ENCODE measurements around the gene PAX7. TPM values are rescaled to one million over a fixed set of nuclear protein-coding genes. Genes with fewer than 3 reads are reported as not detected.

PAX7 gene
- total RNA-seq, 4 donors from 2014 or later: not detected

DNA sequence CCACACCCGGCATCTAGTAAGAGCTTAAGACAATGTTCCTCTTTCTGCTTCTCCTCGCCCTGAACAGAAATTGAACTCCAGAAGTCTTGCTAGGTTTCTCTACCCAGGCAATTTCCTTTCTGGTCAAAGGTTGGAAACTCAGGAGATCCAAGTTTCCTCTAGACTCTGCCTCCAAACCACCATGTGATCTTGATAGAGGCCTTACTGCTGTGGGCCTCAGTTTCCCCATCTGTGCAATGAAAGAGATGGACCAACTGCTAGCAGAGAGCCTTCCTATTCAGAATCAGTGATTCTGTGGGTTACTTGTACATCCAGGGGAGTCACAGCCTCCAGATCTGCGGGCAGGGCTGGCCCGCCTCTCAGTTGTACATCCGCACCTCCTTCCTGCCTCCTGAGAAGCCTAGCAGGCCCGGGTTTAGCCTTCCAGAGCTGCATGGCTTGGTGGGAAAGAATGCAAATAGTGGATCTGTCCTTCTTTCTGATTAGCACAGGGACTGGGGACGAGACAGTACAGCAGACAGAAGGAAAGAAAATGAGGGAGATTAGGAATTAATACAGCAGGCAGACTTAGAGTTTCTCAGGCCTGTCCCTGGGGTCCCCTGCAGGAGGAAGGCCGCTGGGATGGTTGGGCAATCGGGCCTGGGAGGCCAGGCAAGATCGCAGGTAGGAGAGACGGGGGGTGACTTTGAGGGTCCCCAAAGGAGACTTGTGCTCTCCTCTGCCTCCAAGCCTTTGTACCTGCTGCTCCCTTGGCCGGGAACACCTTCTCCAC is 83.9 kb downstream of the PAX7 start:
- Histone ChIP-seq H3K4me1 (peaks cover 0 to 15% (median 10%) of the 10 kb centered on the region in 4 donors), H3K4me3 (no peak overlapping the region), H3K27me3 (peaks cover 0 to 89% (median 28%) of the 10 kb centered on the region in 4 donors), H3K9me3 (no peaks in the 10 kb centered on the region), H3K27ac (replicated peaks in 1 of 4) (no peak overlapping the region), H3K36me3 (no peaks in the 10 kb centered on the region)
- DNase-seq (ENCODE audit: extremely low spot score): no peak
- WGBS: 77% methylated on average over 12 of the region's 12 CpGs
- TF ChIP-seq POLR2AphosphoS5 (IDR thresholded peaks at IDR 0.05): no peak
- TF ChIP-seq, protein P1, sequence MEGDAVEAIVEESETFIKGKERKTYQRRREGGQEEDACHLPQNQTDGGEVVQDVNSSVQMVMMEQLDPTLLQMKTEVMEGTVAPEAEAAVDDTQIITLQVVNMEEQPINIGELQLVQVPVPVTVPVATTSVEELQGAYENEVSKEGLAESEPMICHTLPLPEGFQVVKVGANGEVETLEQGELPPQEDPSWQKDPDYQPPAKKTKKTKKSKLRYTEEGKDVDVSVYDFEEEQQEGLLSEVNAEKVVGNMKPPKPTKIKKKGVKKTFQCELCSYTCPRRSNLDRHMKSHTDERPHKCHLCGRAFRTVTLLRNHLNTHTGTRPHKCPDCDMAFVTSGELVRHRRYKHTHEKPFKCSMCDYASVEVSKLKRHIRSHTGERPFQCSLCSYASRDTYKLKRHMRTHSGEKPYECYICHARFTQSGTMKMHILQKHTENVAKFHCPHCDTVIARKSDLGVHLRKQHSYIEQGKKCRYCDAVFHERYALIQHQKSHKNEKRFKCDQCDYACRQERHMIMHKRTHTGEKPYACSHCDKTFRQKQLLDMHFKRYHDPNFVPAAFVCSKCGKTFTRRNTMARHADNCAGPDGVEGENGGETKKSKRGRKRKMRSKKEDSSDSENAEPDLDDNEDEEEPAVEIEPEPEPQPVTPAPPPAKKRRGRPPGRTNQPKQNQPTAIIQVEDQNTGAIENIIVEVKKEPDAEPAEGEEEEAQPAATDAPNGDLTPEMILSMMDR (IDR thresholded peaks at IDR 0.05): no peak
- no peak for TF ChIP-seq POLR2A (IDR thresholded peaks at IDR 0.05; ENCODE audit: low read depth)
- no peak for TF ChIP-seq EP300 (IDR thresholded peaks at IDR 0.05)
- intact Hi-C loops (cut with DNase I): no loop called here

DNA sequence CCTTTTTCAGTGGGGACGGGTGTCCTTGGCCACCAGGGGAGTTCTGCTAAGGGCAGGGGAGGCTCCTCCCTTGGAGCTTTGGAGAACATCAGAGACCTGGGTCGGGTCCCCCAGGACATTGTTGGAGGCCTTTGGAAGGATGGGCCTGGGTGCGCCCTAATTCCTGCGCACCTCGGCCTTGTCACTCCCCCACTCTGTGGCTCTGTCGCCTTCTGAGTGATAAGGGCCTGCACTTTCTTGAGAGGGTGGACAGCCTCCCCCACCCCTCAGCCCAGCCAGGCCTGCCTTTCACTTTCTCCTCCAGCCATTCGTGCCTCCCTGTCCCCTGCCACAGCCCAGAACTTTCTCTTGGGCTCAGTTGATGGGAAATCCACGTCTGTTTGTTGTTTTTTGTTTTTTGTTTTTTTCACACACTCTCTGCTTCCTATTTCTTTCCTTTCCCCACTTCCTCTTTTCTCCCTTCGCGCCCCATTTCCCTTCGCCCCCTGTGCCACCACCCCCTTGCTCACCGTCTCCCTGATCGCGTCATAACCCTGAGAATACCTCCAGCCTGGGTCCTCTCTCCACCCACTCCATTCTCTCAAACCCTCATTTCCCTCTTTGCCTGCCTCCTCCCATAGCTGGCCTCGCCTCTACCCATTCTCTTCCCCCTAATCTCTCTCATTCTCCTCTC is 85.6 kb downstream of the PAX7 start:
- Histone ChIP-seq H3K4me3 (no peak overlapping the region), H3K27ac (replicated peaks in 1 of 4) (no peak overlapping the region), H3K4me1 (peaks cover 0 to 15% (median 10%) of the 10 kb centered on the region in 4 donors), H3K36me3 (no peaks in the 10 kb centered on the region), H3K27me3 (peaks cover 0 to 91% (median 35%) of the 10 kb centered on the region in 4 donors), H3K9me3 (no peaks in the 10 kb centered on the region)
- no peak for DNase-seq (ENCODE audit: extremely low spot score)
- WGBS: 46% methylated on average over 15 of the region's 15 CpGs
- TF ChIP-seq, protein P1 (IDR thresholded peaks at IDR 0.05): no peak
- TF ChIP-seq POLR2AphosphoS5 (IDR thresholded peaks at IDR 0.05) (no peak), POLR2A (IDR thresholded peaks at IDR 0.05; ENCODE audit: low read depth) (no peak), EP300 (IDR thresholded peaks at IDR 0.05) (no peak)
- intact Hi-C loops (cut with DNase I): no loop called here

DNA sequence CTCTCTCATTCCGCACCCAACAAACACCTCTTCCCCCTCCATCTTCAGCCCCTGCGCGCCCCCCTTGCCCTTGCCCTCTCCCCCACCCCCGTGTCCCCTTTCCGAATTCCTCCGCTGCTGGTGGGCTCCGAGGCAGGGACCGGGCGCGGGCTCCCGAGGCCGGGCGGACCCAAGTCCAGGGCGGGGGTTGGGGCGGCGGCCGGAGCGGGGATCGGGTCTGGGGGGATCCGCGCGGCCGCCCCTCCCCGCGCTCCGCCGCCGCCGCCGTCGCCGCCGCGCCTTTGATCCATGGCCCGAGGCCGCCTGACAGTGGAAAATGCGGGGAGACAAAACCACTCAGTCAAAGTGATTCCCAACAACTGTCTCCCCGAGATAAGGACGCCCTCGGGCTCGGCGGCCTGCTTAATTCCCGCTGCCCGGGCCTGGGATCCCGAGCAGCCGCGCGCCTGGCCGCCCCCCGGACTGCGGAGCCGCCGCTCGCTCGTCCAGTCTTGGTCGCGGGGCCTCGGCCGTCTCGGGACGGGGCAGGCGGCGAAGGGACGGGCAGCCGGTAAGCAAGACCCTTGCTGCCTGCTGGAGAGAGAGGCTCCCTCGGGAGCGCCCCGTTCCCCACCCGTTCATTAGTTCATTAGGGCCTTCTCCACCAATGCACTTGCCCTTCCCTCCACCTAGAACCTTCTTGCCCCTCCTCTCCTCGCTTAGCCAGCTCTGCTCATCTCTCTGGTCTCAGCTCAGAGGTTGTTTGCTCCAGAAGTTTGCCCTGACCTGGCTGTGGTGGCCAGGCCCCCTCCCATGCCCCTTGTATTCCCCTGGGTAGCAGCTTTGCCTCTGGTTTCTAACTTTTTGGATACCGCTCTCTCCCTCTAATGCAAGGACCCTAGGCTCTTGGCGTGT is 86.4 kb downstream of the PAX7 start:
- Histone ChIP-seq H3K4me3 (peak overlapping the region in 2 of 4 donors; percentile 9 to 12), H3K27ac (replicated peaks in 1 of 4) (no peak overlapping the region), H3K4me1 (peaks cover 0 to 15% (median 10%) of the 10 kb centered on the region in 4 donors), H3K9me3 (no peaks in the 10 kb centered on the region), H3K27me3 (peaks cover 0 to 91% (median 38%) of the 10 kb centered on the region in 4 donors), H3K36me3 (no peaks in the 10 kb centered on the region)
- WGBS: 17% methylated on average over 17 of the region's 72 CpGs
- intact Hi-C loops (cut with DNase I): no loop called here
- TF ChIP-seq EP300 (IDR thresholded peaks at IDR 0.05) (no peak), POLR2AphosphoS5 (IDR thresholded peaks at IDR 0.05) (no peak), POLR2A (IDR thresholded peaks at IDR 0.05; ENCODE audit: low read depth) (no peak)
- TF ChIP-seq, protein P1 (IDR thresholded peaks at IDR 0.05): no peak
- DNase-seq (ENCODE audit: extremely low spot score): no peak

DNA sequence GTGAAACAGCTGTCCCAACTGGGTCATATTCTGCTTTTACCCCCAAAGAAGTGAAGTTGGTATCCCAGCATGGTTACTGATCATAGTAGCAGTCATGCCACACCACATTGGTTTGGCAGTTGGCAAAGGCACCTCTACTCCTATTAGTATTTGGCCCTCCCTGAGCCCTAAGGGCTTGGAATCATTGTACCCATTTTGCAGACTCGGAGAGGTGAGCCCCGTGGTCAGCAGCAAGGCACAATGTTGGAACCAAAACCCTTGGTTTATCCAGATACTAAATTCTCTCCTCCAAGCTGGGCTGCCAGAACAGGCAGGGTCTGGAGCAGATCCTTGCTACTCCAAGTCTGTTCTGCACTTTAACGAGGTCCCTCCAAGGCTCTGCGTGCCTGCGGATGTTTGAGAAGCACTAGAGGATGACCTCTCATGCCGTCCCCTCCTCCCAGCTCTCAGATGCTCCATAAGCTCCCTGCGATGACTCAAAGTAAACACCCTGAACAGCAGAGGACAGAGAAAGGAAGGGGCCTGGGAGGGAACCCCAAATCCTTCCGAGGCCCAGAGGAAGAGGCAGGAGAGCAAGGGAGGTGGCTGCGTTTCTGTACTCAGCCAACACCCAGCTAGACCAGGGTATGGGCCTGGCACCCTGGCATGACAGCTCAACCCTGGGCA is 89.3 kb downstream of the PAX7 start:
- Histone ChIP-seq H3K36me3 (no peaks in the 10 kb centered on the region), H3K27ac (replicated peaks in 1 of 4) (no peak overlapping the region), H3K4me3 (no peak overlapping the region), H3K9me3 (no peaks in the 10 kb centered on the region), H3K27me3 (peaks cover 0 to 100% (median 42%) of the 10 kb centered on the region in 4 donors), H3K4me1 (peaks cover 0 to 15% (median 10%) of the 10 kb centered on the region in 4 donors)
- intact Hi-C loops (cut with DNase I): no loop called here
- WGBS: 45% methylated on average over 9 of the region's 9 CpGs
- TF ChIP-seq POLR2A (IDR thresholded peaks at IDR 0.05; ENCODE audit: low read depth) (no peak), POLR2AphosphoS5 (IDR thresholded peaks at IDR 0.05) (no peak), EP300 (IDR thresholded peaks at IDR 0.05) (no peak)
- TF ChIP-seq, protein P1 (IDR thresholded peaks at IDR 0.05): no peak
- DNase-seq (ENCODE audit: extremely low spot score): no peak
